Lower leg skin (tissue), 3 donors: Measurements from ENCODE around the gene BCAT1.

Source experiments
- POLR2A ChIP-seq, 2 donors: fragments of 450-650 bp; IDR thresholded peaks; one replicate each; pipeline ENCODE4 v1.6.1; 2016 to 2017; ENCODE audit warnings: antibody characterized with exemption in 2 of 2, mild to moderate bottlenecking in 1 of 2, moderate library complexity in 1 of 2
- TF ChIP-seq, protein P1 (sequence below), 3 donors: fragments of 450-650 bp; IDR thresholded peaks; one replicate each; pipeline ENCODE4 v1.5.1; 2016; ENCODE audit warnings: antibody characterized with exemption in 3 of 3, mild to moderate bottlenecking in 3 of 3, moderate library complexity in 2 of 3

DNA sequence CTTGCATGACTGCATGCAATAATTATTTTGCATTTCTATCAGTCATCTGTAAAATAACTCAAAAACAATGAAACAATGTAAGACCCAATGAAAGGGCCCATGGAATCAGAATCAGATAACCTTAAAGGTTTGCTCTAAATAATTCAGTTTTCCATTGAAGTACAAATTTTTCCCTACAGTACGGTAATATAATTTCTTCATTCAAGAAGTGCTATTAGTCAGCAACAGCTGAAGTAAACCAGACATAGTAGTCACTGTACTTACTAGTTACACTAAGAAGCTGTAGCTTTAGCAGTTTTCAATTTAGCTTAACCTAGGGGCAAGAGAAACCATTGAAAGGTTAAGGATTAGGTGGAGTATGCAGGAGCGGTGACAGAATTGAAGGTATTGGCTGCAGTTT lies 43.5 kb downstream of the BCAT1 start:
- no peak for TF ChIP-seq POLR2A (IDR thresholded peaks at IDR 0.05)
- TF ChIP-seq, protein P1, sequence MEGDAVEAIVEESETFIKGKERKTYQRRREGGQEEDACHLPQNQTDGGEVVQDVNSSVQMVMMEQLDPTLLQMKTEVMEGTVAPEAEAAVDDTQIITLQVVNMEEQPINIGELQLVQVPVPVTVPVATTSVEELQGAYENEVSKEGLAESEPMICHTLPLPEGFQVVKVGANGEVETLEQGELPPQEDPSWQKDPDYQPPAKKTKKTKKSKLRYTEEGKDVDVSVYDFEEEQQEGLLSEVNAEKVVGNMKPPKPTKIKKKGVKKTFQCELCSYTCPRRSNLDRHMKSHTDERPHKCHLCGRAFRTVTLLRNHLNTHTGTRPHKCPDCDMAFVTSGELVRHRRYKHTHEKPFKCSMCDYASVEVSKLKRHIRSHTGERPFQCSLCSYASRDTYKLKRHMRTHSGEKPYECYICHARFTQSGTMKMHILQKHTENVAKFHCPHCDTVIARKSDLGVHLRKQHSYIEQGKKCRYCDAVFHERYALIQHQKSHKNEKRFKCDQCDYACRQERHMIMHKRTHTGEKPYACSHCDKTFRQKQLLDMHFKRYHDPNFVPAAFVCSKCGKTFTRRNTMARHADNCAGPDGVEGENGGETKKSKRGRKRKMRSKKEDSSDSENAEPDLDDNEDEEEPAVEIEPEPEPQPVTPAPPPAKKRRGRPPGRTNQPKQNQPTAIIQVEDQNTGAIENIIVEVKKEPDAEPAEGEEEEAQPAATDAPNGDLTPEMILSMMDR (IDR thresholded peaks at IDR 0.05), result no peak
